Glutamatergic neuron (in vitro differentiated cells): ENCODE results near the gene HDAC4. TPM values are rescaled to one million over a fixed set of nuclear protein-coding genes. Genes with fewer than 3 reads are reported as not detected.

Experiments used
- DNase-seq: peaks from one replicate; pipeline ENCODE4 v3.0.0; 2022
- H3K27ac Mint-ChIP-seq: one replicate; pipeline ENCODE4 v1.8.0; 2020; ENCODE audit warnings: mild to moderate bottlenecking, mixed read lengths, inconsistent platforms; ENCODE audit not compliant: unreplicated experiment
- H3K27me3 Mint-ChIP-seq: one replicate; pipeline ENCODE4 v1.8.0; 2020; ENCODE audit warnings: mild to moderate bottlenecking, moderate library complexity, mixed read lengths, inconsistent platforms; ENCODE audit not compliant: unreplicated experiment
- H3K36me3 Mint-ChIP-seq: one replicate; pipeline ENCODE4 v1.8.0; 2020; ENCODE audit warnings: mild to moderate bottlenecking, mixed read lengths, inconsistent platforms; ENCODE audit not compliant: unreplicated experiment
- H3K4me1 Mint-ChIP-seq: one replicate; pipeline ENCODE4 v1.8.0; 2020; ENCODE audit warnings: mild to moderate bottlenecking, low read depth, mixed read lengths, inconsistent platforms; ENCODE audit not compliant: unreplicated experiment
- H3K4me3 Mint-ChIP-seq: one replicate; pipeline ENCODE4 v1.8.0; 2020; ENCODE audit warnings: mild to moderate bottlenecking, mixed read lengths, inconsistent platforms; ENCODE audit not compliant: unreplicated experiment
- H3K9me3 Mint-ChIP-seq: one replicate; pipeline ENCODE4 v1.8.0; 2020; ENCODE audit warnings: mild to moderate bottlenecking, moderate library complexity, mixed read lengths, inconsistent platforms; ENCODE audit not compliant: unreplicated experiment
- total RNA-seq: library from RNA; stranded (reverse); fragmentation: NEBNext Ultra II Directional; extraction: Animal tissue kit (Norgen Biotek cat#: 25700); gene quantifications from one replicate; pipeline ENCODE4 v1.2.1, GENCODE V29; 2021; ENCODE audit not compliant: unreplicated experiment
- TF ChIP-seq, protein P1 (sequence below): fragments of 200-600 bp; sonication (generic); IDR thresholded peaks from one replicate; pipeline ENCODE4 v1.5.0; 2021; ENCODE audit not compliant: partially characterized antibody, unreplicated experiment

HDAC4 gene
- total RNA-seq, 1 donor from 2014 or later: 90.6 TPM

DNA sequence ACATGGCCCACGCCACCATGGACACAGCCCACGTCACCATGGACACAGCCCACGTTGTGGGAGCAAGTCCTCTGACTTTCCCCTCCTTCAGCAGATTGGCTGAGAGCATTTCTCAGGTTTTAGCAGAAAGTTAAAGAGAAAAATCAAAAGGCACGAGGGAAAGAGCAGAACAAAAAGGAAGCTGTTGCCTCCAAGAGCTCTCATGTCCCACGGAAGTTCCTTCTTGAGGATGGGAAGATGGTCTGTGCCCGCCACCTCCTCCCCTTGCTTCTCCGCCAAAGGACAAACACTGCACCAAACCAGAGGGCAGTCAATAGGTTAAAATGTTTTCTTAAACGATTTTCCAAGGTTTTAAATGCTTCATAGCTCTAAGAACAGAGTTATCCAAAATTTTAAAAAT is 148.4 kb downstream of the HDAC4 start:
- no peaks in the 10 kb centered on the region for H3K36me3 Mint-ChIP-seq
- TF ChIP-seq, protein P1, sequence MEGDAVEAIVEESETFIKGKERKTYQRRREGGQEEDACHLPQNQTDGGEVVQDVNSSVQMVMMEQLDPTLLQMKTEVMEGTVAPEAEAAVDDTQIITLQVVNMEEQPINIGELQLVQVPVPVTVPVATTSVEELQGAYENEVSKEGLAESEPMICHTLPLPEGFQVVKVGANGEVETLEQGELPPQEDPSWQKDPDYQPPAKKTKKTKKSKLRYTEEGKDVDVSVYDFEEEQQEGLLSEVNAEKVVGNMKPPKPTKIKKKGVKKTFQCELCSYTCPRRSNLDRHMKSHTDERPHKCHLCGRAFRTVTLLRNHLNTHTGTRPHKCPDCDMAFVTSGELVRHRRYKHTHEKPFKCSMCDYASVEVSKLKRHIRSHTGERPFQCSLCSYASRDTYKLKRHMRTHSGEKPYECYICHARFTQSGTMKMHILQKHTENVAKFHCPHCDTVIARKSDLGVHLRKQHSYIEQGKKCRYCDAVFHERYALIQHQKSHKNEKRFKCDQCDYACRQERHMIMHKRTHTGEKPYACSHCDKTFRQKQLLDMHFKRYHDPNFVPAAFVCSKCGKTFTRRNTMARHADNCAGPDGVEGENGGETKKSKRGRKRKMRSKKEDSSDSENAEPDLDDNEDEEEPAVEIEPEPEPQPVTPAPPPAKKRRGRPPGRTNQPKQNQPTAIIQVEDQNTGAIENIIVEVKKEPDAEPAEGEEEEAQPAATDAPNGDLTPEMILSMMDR: no peak
- H3K4me3 Mint-ChIP-seq: no peak overlapping the region
- peaks cover 3% of the 10 kb centered on the region for H3K27me3 Mint-ChIP-seq
- H3K4me1 Mint-ChIP-seq: peaks cover 53% of the 10 kb centered on the region
- no peak for DNase-seq
- H3K27ac Mint-ChIP-seq: no peak overlapping the region
- H3K9me3 Mint-ChIP-seq: peaks cover 11% of the 10 kb centered on the region

- H3K36me3 Mint-ChIP-seq: no peaks in the 10 kb centered on the region
- H3K9me3 Mint-ChIP-seq: peaks cover 10% of the 10 kb centered on the region
- no peak overlapping the region for H3K4me3 Mint-ChIP-seq
- peak overlapping the region; percentile 2 for H3K27ac Mint-ChIP-seq
- no peak for DNase-seq
- TF ChIP-seq, protein P1: no peak
- peaks cover 53% of the 10 kb centered on the region for H3K4me1 Mint-ChIP-seq
- H3K27me3 Mint-ChIP-seq: peaks cover 6% of the 10 kb centered on the region
Measured at GRCh38 chr2:239251971-239252370, 148.8 kb downstream of the HDAC4 start.

DNA sequence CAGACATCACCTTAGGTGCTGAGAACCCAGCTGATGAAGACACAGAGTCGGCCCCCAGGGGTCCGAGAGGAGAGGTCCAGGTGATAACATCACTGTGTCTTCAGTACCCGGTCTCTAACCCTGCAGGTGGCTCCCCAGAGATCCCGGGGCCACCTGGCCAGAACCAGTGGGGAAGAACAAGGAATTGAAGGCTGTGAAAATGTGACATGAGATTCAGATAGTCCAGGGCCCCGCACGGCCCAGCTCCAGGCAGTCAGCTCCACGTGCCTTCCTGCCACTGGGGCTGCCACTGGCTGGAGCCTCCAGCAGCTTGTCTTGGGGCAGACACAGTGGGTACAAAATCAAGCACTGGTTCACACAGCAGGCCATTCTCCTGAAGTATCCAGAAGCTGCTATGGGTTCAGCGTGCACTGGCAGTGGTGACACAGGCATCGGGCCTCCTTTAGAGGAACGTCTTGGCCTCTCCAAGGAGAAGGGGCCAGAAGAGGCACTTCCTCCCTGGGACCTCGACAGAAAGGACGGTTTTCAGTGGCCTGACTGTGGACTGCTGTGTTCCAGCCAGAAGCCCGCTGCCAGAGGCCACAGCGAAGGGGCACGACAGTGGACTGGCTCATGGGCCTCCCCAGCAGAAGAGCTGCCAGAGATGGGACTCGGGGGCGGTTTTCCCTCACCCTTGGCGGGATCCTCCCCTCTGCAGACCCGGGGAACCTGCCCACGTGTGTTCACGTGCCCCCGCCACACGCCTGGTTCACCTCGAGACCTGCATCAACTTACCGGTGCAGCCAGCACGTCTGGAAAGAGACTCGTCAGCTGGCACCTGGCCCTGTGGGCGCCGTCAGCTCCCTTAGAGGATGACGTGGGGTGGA is 150.4 kb downstream of the HDAC4 start:
- Mint-ChIP-seq H3K4me3 (peak overlapping the region; percentile 20), H3K36me3 (no peaks in the 10 kb centered on the region), H3K27ac (peak overlapping the region; percentile 80), H3K27me3 (peaks cover 7% of the 10 kb centered on the region), H3K9me3 (peaks cover 10% of the 10 kb centered on the region), H3K4me1 (peaks cover 55% of the 10 kb centered on the region)
- DNase-seq: no peak
- TF ChIP-seq, protein P1: no peak

- Mint-ChIP-seq H3K9me3 (peaks cover 13% of the 10 kb centered on the region), H3K27me3 (peaks cover 11% of the 10 kb centered on the region), H3K4me1 (peaks cover 62% of the 10 kb centered on the region), H3K27ac (peak overlapping the region; percentile 80), H3K4me3 (peak overlapping the region; percentile 31), H3K36me3 (no peaks in the 10 kb centered on the region)
- TF ChIP-seq, protein P1: no peak
- peak; percentile 63 for DNase-seq
Measured at GRCh38 chr2:239249776-239250175, 151.0 kb downstream of the HDAC4 start.

- Mint-ChIP-seq H3K27ac (peak overlapping the region; percentile 80), H3K4me3 (peak overlapping the region; percentile 52), H3K4me1 (peaks cover 67% of the 10 kb centered on the region), H3K9me3 (peaks cover 14% of the 10 kb centered on the region), H3K36me3 (no peaks in the 10 kb centered on the region), H3K27me3 (peaks cover 11% of the 10 kb centered on the region)
- DNase-seq: no peak
- TF ChIP-seq, protein P1: no peak
Measured at GRCh38 chr2:239249048-239249447, 151.8 kb downstream of the HDAC4 start.
